Daoy (cell line): ENCODE measurements around the gene WDR11. TPM values are rescaled to one million over a fixed set of nuclear protein-coding genes. Genes with fewer than 3 reads are reported as not detected.
"Not testable (repeated sequence)": the region's sequence is repeated elsewhere in the genome, so short reads cannot be mapped to it uniquely, and the experiment has no call there.

Experiments used
- DNase-seq: peaks from one replicate; pipeline ENCODE4 v3.0.0-alpha.2; 2015; ENCODE audit warnings: low read depth
- total RNA-seq: library from RNA; depleted of rRNA; stranded (reverse); fragments of >200 nt; shearing (Covaris generic); gene quantifications from 2 replicates; pipeline ENCODE4 v1.2.3, GENCODE V29; 2014

Gene WDR11
- total RNA-seq, 1 experiment from 2014 or later: 21.9 TPM

GRCh38 chr10:120841522-120842189, 9.5 kb upstream of the WDR11 start:
- peak; percentile 29 for DNase-seq

DNA sequence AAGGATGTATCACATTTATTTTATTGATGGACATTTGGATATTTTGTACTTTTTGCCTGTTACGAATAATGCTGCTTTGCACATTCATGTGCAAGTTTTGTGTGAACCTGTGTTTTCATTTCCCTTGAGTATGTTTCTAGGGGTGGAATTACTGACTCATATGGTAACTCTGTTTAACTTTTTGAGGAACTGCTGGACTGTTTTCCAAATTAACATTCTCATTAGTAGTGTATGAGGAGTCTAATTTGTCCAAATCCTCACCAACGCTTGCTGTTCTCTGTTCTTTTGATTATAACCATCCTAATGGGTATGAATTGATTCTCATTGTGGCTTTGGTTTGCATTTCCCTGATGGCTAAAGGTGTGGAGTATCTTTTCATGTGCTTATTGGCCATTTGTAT, 3.2 kb downstream of the WDR11 start:
- DNase-seq: no peak

GRCh38 chr10:120861178-120861855, 10.2 kb downstream of the WDR11 start:
- DNase-seq: no peak

DNA sequence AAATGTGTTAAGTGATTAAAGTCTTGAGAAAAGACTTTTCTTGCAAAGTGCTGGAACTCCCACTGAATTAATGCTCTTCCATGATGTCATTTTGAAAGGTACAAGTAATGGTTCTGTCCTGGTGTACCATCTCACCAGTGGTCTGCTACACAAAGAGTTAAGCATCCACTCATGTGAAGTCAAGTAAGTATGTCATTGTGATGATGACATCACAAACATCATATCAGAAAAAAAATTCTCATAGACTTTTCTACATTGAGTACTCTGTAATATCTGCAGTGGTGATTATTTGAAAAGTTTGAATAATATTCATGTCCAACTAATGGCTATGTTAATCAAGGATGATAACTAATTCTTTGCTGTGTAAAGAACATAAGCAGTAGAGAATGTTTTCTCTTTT, 22.6 kb downstream of the WDR11 start:
- no peak for DNase-seq

GRCh38 chr10:120883071-120883470, 31.9 kb downstream of the WDR11 start:
- no peak for DNase-seq

DNA sequence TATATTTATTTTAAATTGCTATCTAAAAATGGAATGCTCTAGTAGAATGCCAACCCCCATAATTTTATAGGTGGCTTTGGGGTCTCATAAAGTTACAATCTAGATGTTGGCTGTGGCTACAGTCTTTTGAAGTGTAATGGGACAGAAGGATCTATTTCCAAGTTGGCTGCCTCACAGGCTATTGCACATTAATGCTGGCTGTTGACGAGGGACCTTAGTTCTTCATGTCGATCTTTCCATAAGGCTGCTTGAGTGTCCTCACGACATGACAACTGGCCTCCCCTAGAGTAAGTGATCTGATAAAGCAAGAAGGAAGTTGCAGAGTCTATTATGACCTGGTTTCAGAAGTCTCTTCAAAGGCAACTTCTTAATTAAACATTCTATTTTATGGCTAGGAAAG, 36.3 kb downstream of the WDR11 start:
- no peak for DNase-seq

DNA sequence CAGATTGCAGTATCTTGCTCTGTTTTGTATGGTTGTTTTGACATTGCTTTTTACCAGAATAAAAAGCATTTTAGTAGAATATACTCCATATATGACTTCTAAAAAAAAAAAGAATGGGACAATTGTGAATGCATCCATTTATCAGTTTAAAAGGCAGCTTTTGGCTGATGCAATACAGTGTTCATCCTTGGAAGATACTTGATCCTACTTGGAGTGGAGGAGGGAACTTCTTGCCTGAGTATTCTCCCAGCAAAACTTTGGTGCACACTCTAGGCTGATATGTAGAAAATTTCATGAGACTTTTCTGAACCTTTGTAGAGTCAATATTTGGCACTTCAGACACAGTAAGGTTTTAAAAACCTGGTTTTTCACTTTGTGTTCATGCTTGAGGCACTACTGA, 40.2 kb downstream of the WDR11 start:
- DNase-seq: no peak

GRCh38 chr10:120894556-120894955, 43.4 kb downstream of the WDR11 start:
- no peak for DNase-seq

DNA sequence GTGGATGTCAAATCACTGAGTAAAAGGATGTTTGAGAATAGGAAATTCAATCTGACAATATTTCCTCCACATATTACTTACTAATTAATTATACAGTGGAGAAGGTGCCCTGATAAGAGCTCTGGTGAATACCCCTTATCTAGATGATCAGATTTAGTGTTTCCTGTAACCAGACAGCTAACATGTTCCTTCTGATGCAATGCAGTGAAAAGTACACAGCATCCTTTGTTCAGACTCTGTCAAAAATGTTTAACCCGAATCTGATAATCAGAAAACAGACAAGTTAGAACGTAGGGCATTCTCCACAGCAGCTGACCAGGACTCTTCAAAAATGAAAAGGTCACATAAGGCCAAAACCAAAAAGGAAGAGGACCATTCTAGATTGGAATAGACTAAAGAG, 46.2 kb downstream of the WDR11 start:
- DNase-seq: no peak

DNA sequence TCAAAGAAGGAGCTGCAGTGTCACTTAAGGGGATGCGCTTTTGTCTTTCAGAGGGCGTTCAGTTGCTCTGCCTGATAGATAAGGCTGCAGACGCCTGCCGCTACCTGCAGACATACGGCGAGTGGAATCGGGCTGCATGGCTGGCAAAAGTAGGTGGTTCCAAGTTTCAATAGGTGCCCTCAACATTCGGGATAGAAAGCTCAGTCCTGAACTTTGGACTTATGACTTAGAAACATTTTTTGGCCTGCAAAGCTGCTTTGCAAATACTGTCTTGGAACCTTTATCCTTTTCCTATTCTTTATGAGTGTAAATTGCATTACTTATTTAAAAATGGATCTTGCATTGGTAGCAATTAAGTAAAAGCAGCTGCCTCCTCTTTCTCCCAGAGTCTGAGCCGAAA, 54.1 kb downstream of the WDR11 start:
- DNase-seq: no peak

DNA sequence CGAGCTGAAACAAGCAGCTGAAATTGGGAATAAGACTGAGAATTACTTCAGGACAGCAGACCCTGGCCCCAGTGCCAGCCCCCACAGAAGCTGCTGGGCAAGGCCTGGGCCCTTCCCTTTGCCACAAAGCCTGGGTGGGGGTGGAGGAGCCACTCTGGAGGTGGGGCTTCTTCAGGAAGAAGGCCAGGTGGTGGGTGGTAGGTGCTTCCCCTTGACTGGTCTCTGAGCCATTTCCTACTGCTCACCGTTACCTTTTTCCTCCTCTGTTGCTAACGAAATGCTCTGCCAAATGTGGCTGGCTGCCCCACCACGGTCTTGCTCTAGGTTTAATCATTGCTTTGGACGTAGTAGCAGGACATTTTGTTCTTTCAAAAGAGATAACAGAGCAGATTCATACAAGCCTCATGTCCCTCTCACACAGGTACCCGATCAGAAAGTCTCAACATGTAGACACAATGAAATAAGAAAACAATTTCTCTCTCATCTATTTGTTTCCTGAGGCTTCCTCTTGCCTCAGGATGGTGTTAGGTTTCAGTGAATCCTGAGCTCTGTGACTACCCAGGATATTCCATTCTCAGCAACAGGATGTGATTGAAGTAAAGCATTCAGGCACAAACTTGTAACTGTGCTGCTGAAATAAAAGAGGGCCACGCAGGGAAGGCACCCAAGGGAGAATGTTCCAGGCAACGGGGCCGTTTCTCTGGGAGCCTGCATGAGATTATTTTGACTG, 66.5 kb downstream of the WDR11 start:
- DNase-seq: no peak

- not testable (repeated sequence) for DNase-seq
Measured at GRCh38 chr10:120923886-120924285, 72.7 kb downstream of the WDR11 start.

DNA sequence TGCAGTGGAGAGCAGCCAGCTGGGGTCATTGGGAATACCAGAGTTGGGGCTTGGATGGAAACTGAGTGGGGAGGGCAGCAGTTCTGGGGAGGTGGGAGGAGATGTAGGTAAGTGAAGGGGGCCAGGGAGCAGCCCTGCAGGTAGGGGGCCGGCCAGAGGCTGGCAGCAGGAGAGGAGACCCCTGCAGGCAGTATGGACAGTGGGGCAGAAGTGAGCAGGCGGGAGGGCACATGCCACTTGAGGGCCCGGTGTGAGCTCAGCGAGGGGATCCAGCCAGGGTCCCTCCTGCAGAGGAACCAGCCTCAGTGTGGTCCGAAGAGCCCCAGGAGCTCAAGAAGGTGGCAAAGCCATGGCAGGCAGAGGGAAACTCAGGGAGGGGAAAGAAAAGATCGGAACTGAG, 75.4 kb downstream of the WDR11 start:
- no peak for DNase-seq

- DNase-seq: no peak
Measured at GRCh38 chr10:120927352-120927751, 76.2 kb downstream of the WDR11 start.

- DNase-seq: no peak
Measured at GRCh38 chr10:120929166-120929565, 78.0 kb downstream of the WDR11 start.

DNA sequence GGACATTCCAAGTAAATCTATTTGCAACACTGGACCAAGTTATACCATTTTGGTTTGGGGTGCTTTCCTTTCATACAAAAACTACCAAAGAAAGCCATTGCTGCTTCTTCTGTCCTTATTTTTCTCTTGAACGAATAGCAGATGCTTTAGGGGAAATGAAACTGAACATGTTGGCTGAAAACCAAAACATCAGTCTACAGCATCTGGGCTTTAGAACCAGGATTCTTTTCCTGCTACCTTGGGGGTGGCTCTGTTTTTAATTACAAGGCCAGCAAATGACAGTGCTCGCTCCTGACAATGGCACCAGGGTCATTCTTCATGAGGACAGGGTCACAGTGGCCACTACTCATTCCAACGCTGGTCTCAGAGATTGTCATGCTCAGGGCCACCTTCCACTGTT, 80.3 kb downstream of the WDR11 start:
- DNase-seq: no peak

DNA sequence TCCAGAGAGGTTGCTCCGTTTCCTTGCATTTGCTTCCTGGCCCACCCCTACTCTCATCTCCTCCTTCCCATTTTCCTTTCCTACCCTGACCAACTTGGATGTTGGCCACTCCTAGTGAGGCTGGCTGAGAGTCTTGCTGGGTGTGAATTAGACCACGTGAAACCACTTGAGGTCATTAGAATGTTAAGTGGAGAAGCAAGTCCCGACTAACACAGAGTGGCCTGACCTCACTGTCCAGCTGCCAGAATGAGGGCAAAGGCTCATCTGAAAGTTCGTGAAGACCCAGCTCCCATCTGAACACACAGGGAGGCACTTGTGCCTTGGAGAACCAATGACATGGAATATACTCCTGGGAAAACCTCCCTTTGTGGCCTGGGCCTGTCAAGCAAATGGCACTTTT, 80.8 kb downstream of the WDR11 start:
- DNase-seq: no peak

DNA sequence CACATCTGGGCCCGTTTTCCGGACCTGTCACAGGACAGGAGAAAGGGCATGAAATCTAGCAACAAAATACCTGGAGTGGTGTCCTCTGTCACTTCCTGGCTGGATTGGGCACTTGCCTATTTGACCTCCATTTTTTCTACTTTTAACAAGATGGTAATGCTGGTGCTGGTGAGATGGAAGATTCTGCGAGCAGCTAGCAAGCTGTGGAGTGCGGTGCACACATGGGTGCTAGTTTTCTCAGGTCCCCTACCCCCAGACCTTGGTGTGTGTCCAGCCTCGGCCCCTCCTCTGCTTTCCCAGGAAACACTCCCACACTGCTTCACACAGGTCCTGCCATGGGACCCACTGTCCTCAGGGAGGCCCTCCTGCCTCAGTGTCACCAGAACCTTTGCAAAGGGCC, 87.7 kb downstream of the WDR11 start:
- no peak for DNase-seq

GRCh38 chr10:120940299-120940900, 89.2 kb downstream of the WDR11 start:
- no peak for DNase-seq

- no peak for DNase-seq
Measured at GRCh38 chr10:120941501-120941900, 90.3 kb downstream of the WDR11 start.

GRCh38 chr10:120942806-120943413, 91.7 kb downstream of the WDR11 start:
- DNase-seq: peak; percentile 72

GRCh38 chr10:120943542-120943941, 92.4 kb downstream of the WDR11 start:
- DNase-seq: no peak
